Esophagus squamous epithelium (tissue), 4 donors: ENCODE measurements around the gene MICAL3.

Experiments
- CTCF ChIP-seq, 6 experiments: fragments of 450-650 bp in 4 of 6; fragments of 200-600 bp in 2 of 6; sonication (generic) in 2 of 6; IDR thresholded peaks; one replicate each; pipeline ENCODE4 v1.5.1; 2016 to 2019; ENCODE audit warnings: antibody characterized with exemption in 6 of 6, mild to moderate bottlenecking in 4 of 6, moderate library complexity in 4 of 6
- POLR2A ChIP-seq, 4 donors: fragments of 450-650 bp; IDR thresholded peaks; one replicate each; pipeline ENCODE4 v1.6.1; 2017; ENCODE audit warnings: antibody characterized with exemption in 4 of 4, mild to moderate bottlenecking in 4 of 4, moderate library complexity in 3 of 4

DNA sequence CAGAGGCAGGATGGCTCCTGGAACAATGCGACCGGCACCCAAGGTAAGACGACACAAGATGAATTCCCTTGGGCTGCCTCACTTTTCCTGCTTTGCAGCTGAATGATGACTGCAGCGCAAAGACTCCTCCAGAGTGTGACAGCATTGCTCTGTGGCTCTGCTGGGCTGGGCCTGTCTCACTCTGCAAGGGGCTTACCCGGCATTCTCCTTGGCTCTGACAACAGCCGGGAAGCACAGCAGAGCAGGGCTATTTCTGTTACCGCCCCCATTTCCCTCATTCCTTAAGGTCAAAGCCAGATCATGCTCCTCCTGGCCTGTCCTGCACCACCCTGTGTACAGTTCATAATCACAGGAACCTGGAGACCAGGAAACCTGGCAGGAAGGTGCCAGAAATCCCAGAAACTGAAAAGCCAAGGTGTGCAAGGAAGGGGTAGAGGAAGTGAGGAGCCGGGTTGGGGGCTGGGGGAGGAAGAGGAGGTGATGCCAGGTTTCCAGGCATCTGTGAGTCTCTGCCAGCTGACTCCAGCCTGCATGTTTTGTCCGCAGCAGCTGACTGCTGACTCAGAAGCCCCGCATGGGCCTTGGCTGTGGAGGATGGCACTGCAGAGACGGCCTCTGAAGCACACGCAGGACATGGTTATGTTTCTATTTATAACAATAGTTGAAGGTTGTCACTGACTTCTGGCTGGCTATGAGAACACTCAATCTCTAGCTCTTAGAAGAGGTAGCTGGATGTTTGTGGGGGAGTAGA, 113.6 kb downstream of the MICAL3 start:
- TF ChIP-seq CTCF (IDR thresholded peaks at IDR 0.05) = peak in 2 of 6 experiments; percentile 5 to 8
- TF ChIP-seq POLR2A (IDR thresholded peaks at IDR 0.05) = no peak
